DND-41 (cell line): ENCODE measurements around the gene SH2D3C.
A peak's percentile ranks its signal among the peaks of the same experiment; 100 is the strongest.

Experiments used
- ATAC-seq: fragments of 200-7000 bp; cut with Tn5 transposase; 3 replicates; pipeline ENCODE4 v1.9.1; 2021; ENCODE audit warnings: low read depth; ENCODE audit not compliant: insufficient read depth
- DNase-seq: peaks from one replicate; pipeline ENCODE4 v3.0.0-alpha.2; 2020
- H2AFZ ChIP-seq: 2 replicates; pipeline ENCODE4 v1.6.0; 2012; ENCODE audit warnings: low read depth, low read length
- H3K27ac ChIP-seq: 2 replicates; pipeline ENCODE4 v1.5.1; 2012; ENCODE audit warnings: low read length, inconsistent platforms
- H3K27me3 ChIP-seq: fragments of 200-600 bp; sonication (generic); 2 replicates; pipeline ENCODE4 v1.6.0; 2012; ENCODE audit warnings: low read length, mild to moderate bottlenecking, inconsistent platforms; ENCODE audit not compliant: insufficient read depth, poor library complexity
- H3K36me3 ChIP-seq: 2 replicates; pipeline ENCODE4 v1.5.1; 2012; ENCODE audit warnings: low read length, inconsistent platforms; ENCODE audit not compliant: insufficient read depth
- H3K4me1 ChIP-seq: 2 replicates; pipeline ENCODE4 v1.5.1; 2012; ENCODE audit warnings: mild to moderate bottlenecking, low read length; ENCODE audit not compliant: insufficient read depth
- H3K4me2 ChIP-seq: 2 replicates; pipeline ENCODE4 v1.6.0; 2012; ENCODE audit warnings: mild to moderate bottlenecking, moderate library complexity, low read length, inconsistent platforms; ENCODE audit not compliant: insufficient read depth
- H3K4me3 ChIP-seq, 2 experiments: fragments of 200-600 bp in 1 of 2; shearing (Covaris generic) in 1 of 2; 2 replicates each; pipeline ENCODE4 v1.5.1; 2012 to 2016; ENCODE audit warnings: inconsistent platforms in 2 of 2, low read length in 2 of 2, mild to moderate bottlenecking in 2 of 2, low read depth in 1 of 2, moderate library complexity in 1 of 2
- H3K79me2 ChIP-seq: 2 replicates; pipeline ENCODE4 v1.6.0; 2012; ENCODE audit warnings: low read length, inconsistent platforms; ENCODE audit not compliant: insufficient read depth
- H3K9ac ChIP-seq: 2 replicates; pipeline ENCODE4 v1.6.0; 2012; ENCODE audit warnings: low read depth, mild to moderate bottlenecking, inconsistent platforms, low read length, moderate library complexity
- H3K9me3 ChIP-seq: 2 replicates; pipeline ENCODE4 v1.5.1; 2012; ENCODE audit warnings: low read length, moderate library complexity, mild to moderate bottlenecking, inconsistent platforms; ENCODE audit not compliant: insufficient read depth, severe bottlenecking
- H4K20me1 ChIP-seq: 2 replicates; pipeline ENCODE4 v1.6.0; 2012; ENCODE audit warnings: low read length; ENCODE audit not compliant: insufficient read depth
- CTCF ChIP-seq: IDR thresholded peaks from 2 replicates; pipeline ENCODE4 v1.5.1; 2012; ENCODE audit warnings: borderline replicate concordance, low read length, moderate library complexity, mild to moderate bottlenecking; ENCODE audit not compliant: poor library complexity, severe bottlenecking; ENCODE audit errors: extremely low read depth
- EZH2 ChIP-seq: IDR thresholded peaks from 3 replicates; pipeline ENCODE4 v1.6.1; 2012; ENCODE audit warnings: borderline replicate concordance, low read depth, mild to moderate bottlenecking, moderate library complexity, low read length, inconsistent platforms; ENCODE audit not compliant: severe bottlenecking

The SH2D3C gene

GRCh38 chr9:127753622-127754021, 24.8 kb downstream of the SH2D3C start:
- TF ChIP-seq EZH2 = no peak
- no peak for TF ChIP-seq CTCF
- H3K9me3 ChIP-seq = no peaks in the 10 kb centered on the region
- H3K4me1 ChIP-seq = no peaks in the 10 kb centered on the region
- no peak for DNase-seq
- no peaks in the 10 kb centered on the region for H3K79me2 ChIP-seq
- no peak for ATAC-seq
- no peak overlapping the region for H3K27ac ChIP-seq
- H3K4me2 ChIP-seq = no peak overlapping the region
- no peaks in the 10 kb centered on the region for H4K20me1 ChIP-seq
- no peaks in the 10 kb centered on the region for H3K36me3 ChIP-seq
- no peak overlapping the region for H2AFZ ChIP-seq
- H3K9ac ChIP-seq = no peak overlapping the region
- H3K4me3 ChIP-seq = no peak overlapping the region
- H3K27me3 ChIP-seq = no peaks in the 10 kb centered on the region

GRCh38 chr9:127753148-127753547, 25.3 kb downstream of the SH2D3C start:
- H3K27me3 ChIP-seq = no peaks in the 10 kb centered on the region
- no peak for DNase-seq
- H3K4me1 ChIP-seq = no peaks in the 10 kb centered on the region
- no peak overlapping the region for H3K27ac ChIP-seq
- no peak overlapping the region for H3K4me2 ChIP-seq
- no peaks in the 10 kb centered on the region for H3K36me3 ChIP-seq
- H3K4me3 ChIP-seq = no peak overlapping the region
- no peak for ATAC-seq
- no peak overlapping the region for H3K9ac ChIP-seq
- no peak for TF ChIP-seq CTCF
- no peak for TF ChIP-seq EZH2
- no peak overlapping the region for H2AFZ ChIP-seq
- no peaks in the 10 kb centered on the region for H4K20me1 ChIP-seq
- no peaks in the 10 kb centered on the region for H3K79me2 ChIP-seq
- no peaks in the 10 kb centered on the region for H3K9me3 ChIP-seq

- H3K4me3 ChIP-seq = no peak overlapping the region
- no peaks in the 10 kb centered on the region for H3K27me3 ChIP-seq
- DNase-seq (peak; percentile 40), ATAC-seq (peak; percentile 70)
- no peak overlapping the region for H3K9ac ChIP-seq
- H3K79me2 ChIP-seq = no peaks in the 10 kb centered on the region
- H3K36me3 ChIP-seq = no peaks in the 10 kb centered on the region
- H4K20me1 ChIP-seq = no peaks in the 10 kb centered on the region
- TF ChIP-seq CTCF (no peak), EZH2 (no peak)
- H3K27ac ChIP-seq = no peak overlapping the region
- no peak overlapping the region for H2AFZ ChIP-seq
- H3K4me2 ChIP-seq = no peak overlapping the region
- no peaks in the 10 kb centered on the region for H3K4me1 ChIP-seq
- no peaks in the 10 kb centered on the region for H3K9me3 ChIP-seq
These were observed 27.0 kb downstream of the SH2D3C start for GRCh38 chr9:127751269-127752054.
